IgD-negative memory B cell (primary cell): ENCODE data around the gene PEDS1. TPM values are rescaled to one million over a fixed set of nuclear protein-coding genes. Genes with fewer than 3 reads are reported as not detected.
A peak's percentile ranks its signal among the peaks of the same experiment; 100 is the strongest.

Source experiments
- H3K27ac Mint-ChIP-seq, 3 donors: one replicate each; pipeline ENCODE4 v1.8.0; 2020 to 2022; ENCODE audit warnings: mild to moderate bottlenecking in 3 of 3, mixed read lengths in 3 of 3, moderate library complexity in 1 of 3
- H3K27me3 Mint-ChIP-seq: one replicate; pipeline ENCODE4 v1.8.0; 2021; ENCODE audit warnings: mixed read lengths
- H3K36me3 Mint-ChIP-seq: one replicate; pipeline ENCODE4 v1.8.0; 2020; ENCODE audit warnings: mild to moderate bottlenecking, mixed read lengths
- H3K4me1 Mint-ChIP-seq, 3 donors: one replicate each; pipeline ENCODE4 v1.8.0; 2020 to 2022; ENCODE audit warnings: mixed read lengths in 3 of 3, mild to moderate bottlenecking in 1 of 3
- H3K4me3 Mint-ChIP-seq, 4 donors: one replicate each; pipeline ENCODE4 v1.8.0; 2020 to 2022; ENCODE audit warnings: mild to moderate bottlenecking in 4 of 4, mixed read lengths in 4 of 4, moderate library complexity in 3 of 4
- H3K9me3 Mint-ChIP-seq, 3 donors: one replicate each; pipeline ENCODE4 v1.8.0; 2020 to 2021; ENCODE audit warnings: mixed read lengths in 3 of 3, mild to moderate bottlenecking in 1 of 3
- polyA plus RNA-seq: library from polyadenylated mRNA; unstranded; fragments of 300-500 nt; fragmentation: Illumina TruSeq; gene quantifications from one replicate; pipeline ENCODE4 v1.2.3, GENCODE V29; 2021

PEDS1 gene
- polyA plus RNA-seq, 1 donor from 2014 or later: 18.9 TPM

GRCh38 chr20:50153153-50153499 is 397 bp downstream of the PEDS1 start:
- Mint-ChIP-seq H3K4me3 (peak overlapping the region; percentile 60 to 92 (median 88)), H3K9me3 (no peaks in the 10 kb centered on the region), H3K27ac (peak overlapping the region; percentile 3 to 43 (median 33)), H3K4me1 (peaks cover 15 to 28% (median 21%) of the 10 kb centered on the region in 3 donors), H3K27me3 (no peaks in the 10 kb centered on the region), H3K36me3 (no peaks in the 10 kb centered on the region)

DNA sequence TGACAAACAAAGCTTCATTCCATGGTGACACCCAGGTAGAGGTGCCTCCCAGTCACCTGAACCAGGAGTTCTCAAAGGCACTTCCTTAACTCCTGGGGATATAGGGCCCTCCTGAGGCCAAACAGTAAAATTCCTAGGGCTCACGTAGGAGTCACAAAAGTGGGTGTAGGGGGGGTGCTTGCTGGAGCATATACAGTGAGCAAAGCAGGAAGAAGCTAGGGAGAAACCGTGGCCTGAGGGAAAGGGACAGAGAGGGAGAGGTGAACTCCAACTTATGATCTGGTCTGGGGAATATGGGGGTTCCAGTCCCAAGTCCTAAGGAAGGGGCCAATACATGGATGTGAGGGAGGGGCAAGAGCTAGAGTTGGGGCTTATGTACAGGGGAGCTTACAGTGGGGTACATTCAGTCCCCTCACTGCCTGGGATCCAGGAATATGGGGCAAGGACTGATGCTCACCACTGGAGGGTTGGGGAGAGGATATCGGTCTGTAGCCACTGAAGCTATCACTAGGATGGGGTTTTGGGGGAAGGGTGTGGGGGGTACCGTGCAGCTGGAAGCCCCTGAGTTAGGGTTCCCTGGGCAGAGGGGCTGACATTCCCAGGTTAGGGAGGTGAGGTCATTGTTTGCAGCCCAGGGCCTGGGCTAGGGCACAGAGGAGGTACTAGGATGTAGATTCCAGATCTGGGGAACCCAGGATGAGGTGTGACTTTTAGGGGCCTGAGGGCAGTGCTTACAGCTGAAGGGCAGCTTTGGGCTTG is 950 bp downstream of the PEDS1 start:
- H3K4me1 Mint-ChIP-seq: peaks cover 17 to 30% (median 25%) of the 10 kb centered on the region in 3 donors
- H3K9me3 Mint-ChIP-seq: no peaks in the 10 kb centered on the region
- no peaks in the 10 kb centered on the region for H3K27me3 Mint-ChIP-seq
- H3K4me3 Mint-ChIP-seq: peak overlapping the region; percentile 60 to 92 (median 88)
- H3K27ac Mint-ChIP-seq: peak overlapping the region; percentile 3 to 43 (median 33)
- H3K36me3 Mint-ChIP-seq: no peaks in the 10 kb centered on the region

GRCh38 chr20:50151034-50151743 is 2.3 kb downstream of the PEDS1 start:
- Mint-ChIP-seq H3K36me3 (no peaks in the 10 kb centered on the region), H3K9me3 (no peaks in the 10 kb centered on the region), H3K4me1 (peaks cover 28 to 44% (median 39%) of the 10 kb centered on the region in 3 donors), H3K4me3 (peak overlapping the region in 2 of 4 donors; percentile 49 to 60), H3K27me3 (no peaks in the 10 kb centered on the region), H3K27ac (peak overlapping the region in 1 of 3 donors; percentile 39)

DNA sequence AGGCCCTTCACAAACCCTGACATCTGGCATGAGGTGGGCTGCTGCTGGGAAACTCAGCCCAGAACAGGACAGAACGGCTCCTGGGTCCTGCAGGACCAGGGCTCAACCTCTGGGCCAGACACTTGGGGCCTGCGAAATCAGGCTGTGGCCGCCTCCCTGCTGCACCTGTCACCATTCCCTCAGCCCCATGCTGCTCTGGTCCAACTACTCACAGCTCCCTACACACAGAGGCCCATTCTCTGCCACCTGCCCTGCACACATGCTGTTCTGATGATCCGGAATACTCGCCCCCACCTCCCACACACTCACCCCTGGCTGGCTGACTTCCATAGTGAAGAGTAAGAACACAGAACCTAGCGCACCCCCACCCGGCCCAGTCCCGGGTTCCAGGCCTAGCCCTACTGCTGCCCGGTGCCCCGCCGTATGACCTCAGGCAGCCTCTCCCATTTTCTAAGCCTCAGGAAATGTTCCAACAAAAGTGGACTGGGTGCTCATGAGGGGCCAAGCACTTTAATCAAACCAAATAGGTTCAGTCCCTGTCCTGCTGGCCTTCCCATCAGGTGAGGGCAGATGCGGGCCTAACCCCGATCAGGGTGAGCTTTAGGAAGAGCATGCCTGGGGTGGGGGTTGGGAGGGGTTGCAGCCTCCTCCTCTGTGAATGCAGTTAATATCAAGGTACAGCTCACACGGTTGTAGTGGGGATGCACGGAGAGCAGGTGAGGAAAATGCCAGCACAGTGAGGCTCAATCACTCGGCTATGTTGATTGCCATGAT is 3.9 kb downstream of the PEDS1 start:
- peaks cover 28 to 48% (median 41%) of the 10 kb centered on the region in 3 donors for H3K4me1 Mint-ChIP-seq
- H3K4me3 Mint-ChIP-seq: peak overlapping the region in 1 of 4 donors; percentile 60

GRCh38 chr20:50146732-50147662 is 6.5 kb downstream of the PEDS1 start:
- Mint-ChIP-seq H3K4me3 (peak overlapping the region; percentile 63 to 92 (median 82)), H3K36me3 (no peaks in the 10 kb centered on the region), H3K4me1 (peaks cover 17 to 39% (median 26%) of the 10 kb centered on the region in 3 donors), H3K27ac (peak overlapping the region; percentile 90 to 99 (median 97)), H3K9me3 (no peaks in the 10 kb centered on the region), H3K27me3 (no peaks in the 10 kb centered on the region)

More for the DNA sequence above, 3.9 kb downstream of the PEDS1 start:
- Mint-ChIP-seq H3K27ac (peak overlapping the region in 2 of 3 donors; percentile 78 to 90), H3K9me3 (no peaks in the 10 kb centered on the region), H3K36me3 (no peaks in the 10 kb centered on the region), H3K27me3 (no peaks in the 10 kb centered on the region)

GRCh38 chr20:50146214-50146613 is 7.3 kb downstream of the PEDS1 start:
- Mint-ChIP-seq H3K27me3 (no peaks in the 10 kb centered on the region), H3K9me3 (no peaks in the 10 kb centered on the region), H3K27ac (peak overlapping the region; percentile 90 to 99 (median 97))

DNA sequence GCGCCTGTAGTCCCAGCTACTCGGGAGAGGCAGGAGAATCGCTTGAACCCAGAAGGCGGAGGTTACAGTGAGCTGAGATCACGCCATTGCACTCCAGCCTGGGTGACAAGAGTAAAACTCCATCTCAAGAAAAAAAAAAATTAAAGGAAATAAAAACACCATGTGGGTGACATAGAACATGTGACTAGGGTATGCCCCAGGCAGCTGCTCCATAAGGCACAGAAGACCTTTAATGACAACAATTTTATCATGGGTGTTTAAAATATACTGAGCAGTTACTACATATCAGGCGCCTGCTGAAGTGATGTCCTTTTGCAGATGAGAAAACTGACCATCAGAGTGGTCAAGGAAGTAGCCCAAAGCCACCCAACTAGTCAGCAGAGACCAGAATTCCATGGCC is 8.0 kb downstream of the PEDS1 start:
- Mint-ChIP-seq H3K36me3 (no peaks in the 10 kb centered on the region), H3K9me3 (no peaks in the 10 kb centered on the region), H3K4me3 (no peak overlapping the region), H3K27ac (peak overlapping the region; percentile 90 to 99 (median 97)), H3K27me3 (no peaks in the 10 kb centered on the region), H3K4me1 (peaks cover 14 to 31% (median 23%) of the 10 kb centered on the region in 3 donors)

More at GRCh38 chr20:50146214-50146613, 7.3 kb downstream of the PEDS1 start:
- Mint-ChIP-seq H3K36me3 (no peaks in the 10 kb centered on the region), H3K4me3 (peak overlapping the region; percentile 63 to 92 (median 82)), H3K4me1 (peaks cover 14 to 34% (median 23%) of the 10 kb centered on the region in 3 donors)

DNA sequence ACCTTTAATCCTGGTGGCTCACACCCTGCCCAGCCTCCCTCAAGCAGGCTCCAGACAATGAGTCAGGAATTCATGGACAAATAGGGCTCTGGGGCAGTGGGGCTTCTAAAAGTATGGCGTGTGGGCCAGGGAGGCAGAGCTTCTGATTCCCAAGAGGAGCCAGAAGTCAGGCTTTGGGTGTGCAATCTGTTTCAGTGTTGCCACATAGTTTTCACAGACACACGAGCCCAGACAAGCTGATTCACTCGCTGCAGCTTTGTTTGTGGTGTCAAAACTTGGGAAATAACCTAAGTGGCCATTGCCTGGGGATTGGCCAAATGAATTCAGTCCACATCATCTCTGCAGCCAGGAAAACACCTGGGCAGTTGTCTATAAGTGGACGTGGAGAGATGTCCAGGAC is 9.2 kb downstream of the PEDS1 start:
- H3K27ac Mint-ChIP-seq: no peak overlapping the region
- no peaks in the 10 kb centered on the region for H3K9me3 Mint-ChIP-seq
- H3K4me3 Mint-ChIP-seq: no peak overlapping the region
- H3K36me3 Mint-ChIP-seq: no peaks in the 10 kb centered on the region
- no peaks in the 10 kb centered on the region for H3K27me3 Mint-ChIP-seq
- H3K4me1 Mint-ChIP-seq: peaks cover 14 to 28% (median 19%) of the 10 kb centered on the region in 3 donors

GRCh38 chr20:50142812-50143211 is 10.7 kb downstream of the PEDS1 start:
- Mint-ChIP-seq H3K27me3 (no peaks in the 10 kb centered on the region), H3K27ac (peak overlapping the region in 1 of 3 donors; percentile 23), H3K4me3 (peak overlapping the region in 1 of 4 donors; percentile 43), H3K36me3 (peaks cover under 1% of the 10 kb centered on the region), H3K4me1 (peaks cover 14 to 24% (median 18%) of the 10 kb centered on the region in 3 donors), H3K9me3 (no peaks in the 10 kb centered on the region)

DNA sequence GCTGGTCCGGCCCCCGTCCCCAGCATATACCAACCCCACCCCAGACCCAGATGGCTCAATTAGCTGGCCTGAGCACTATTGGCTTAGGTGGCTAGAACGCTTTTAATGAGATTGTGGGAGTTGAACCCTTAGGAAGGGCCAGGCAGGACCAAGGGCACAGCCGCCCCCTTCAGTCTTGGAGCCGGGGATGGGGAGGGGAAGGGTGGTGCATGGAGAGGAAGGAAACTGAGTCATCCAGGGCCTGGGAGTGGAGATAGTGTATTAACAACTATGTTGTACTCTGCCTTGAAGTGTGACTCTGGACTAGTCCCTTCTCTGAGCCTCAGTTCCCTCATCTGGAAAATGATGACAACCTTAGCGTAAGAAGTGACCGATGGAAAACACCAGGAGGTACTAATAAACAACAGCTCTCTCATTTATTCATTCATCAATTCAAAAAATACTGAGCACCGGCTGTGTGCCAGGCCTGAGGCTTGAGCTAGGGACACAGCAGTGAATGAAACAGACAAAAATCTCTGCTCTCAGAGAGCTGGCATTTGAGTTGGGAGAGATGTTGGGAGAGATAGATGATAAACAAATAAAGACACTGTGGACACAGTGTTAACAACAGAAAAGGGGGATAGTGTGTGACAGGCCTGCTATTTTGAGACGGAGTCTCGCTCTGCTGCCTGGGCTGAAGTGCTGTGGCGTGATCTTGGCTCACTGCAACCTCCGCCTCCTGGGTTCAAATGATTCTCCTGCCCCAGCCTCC is 11.5 kb downstream of the PEDS1 start:
- no peaks in the 10 kb centered on the region for H3K9me3 Mint-ChIP-seq
- H3K27ac Mint-ChIP-seq: no peak overlapping the region
- no peak overlapping the region for H3K4me3 Mint-ChIP-seq
- H3K4me1 Mint-ChIP-seq: peaks cover 6 to 16% (median 10%) of the 10 kb centered on the region in 3 donors
- H3K27me3 Mint-ChIP-seq: no peaks in the 10 kb centered on the region
- H3K36me3 Mint-ChIP-seq: peaks cover 3% of the 10 kb centered on the region

- no peak overlapping the region for H3K4me3 Mint-ChIP-seq
- peaks cover 0 to 8% (median 2%) of the 10 kb centered on the region in 3 donors for H3K4me1 Mint-ChIP-seq
- peaks cover 3% of the 10 kb centered on the region for H3K36me3 Mint-ChIP-seq
- H3K9me3 Mint-ChIP-seq: no peaks in the 10 kb centered on the region
- H3K27ac Mint-ChIP-seq: no peak overlapping the region
- no peaks in the 10 kb centered on the region for H3K27me3 Mint-ChIP-seq
Observed at GRCh38 chr20:50141018-50141675, 12.4 kb downstream of the PEDS1 start.

- Mint-ChIP-seq H3K9me3 (no peaks in the 10 kb centered on the region), H3K4me1 (peaks cover 0 to 5% (median 0%) of the 10 kb centered on the region in 3 donors), H3K4me3 (no peak overlapping the region), H3K36me3 (peaks cover 3% of the 10 kb centered on the region), H3K27ac (no peak overlapping the region), H3K27me3 (no peaks in the 10 kb centered on the region)
Observed at GRCh38 chr20:50140339-50140859, 13.1 kb downstream of the PEDS1 start.
